ENCODE data around the gene SDK1.

DNA sequence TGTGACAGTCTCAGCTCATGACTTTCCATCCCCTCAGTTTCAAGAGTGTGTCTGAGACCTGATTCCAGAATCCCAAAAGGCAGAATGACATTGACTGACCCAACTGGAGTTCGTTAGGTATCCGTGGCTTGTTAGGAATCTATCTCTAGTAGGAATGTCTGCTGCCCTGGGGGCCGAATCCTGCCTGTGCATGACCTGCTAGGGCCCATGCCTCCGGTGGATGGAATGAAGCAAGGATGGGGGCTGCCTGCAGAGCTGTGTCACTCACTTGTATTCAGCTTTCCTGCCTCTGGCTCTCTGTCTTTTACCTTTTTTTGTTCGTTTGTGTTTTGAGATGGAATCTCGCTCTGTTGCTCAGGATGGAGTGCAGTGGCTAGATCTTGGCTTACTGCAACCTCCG lies 129.5 kb downstream of the SDK1 start:
- TF ChIP-seq, protein P1, sequence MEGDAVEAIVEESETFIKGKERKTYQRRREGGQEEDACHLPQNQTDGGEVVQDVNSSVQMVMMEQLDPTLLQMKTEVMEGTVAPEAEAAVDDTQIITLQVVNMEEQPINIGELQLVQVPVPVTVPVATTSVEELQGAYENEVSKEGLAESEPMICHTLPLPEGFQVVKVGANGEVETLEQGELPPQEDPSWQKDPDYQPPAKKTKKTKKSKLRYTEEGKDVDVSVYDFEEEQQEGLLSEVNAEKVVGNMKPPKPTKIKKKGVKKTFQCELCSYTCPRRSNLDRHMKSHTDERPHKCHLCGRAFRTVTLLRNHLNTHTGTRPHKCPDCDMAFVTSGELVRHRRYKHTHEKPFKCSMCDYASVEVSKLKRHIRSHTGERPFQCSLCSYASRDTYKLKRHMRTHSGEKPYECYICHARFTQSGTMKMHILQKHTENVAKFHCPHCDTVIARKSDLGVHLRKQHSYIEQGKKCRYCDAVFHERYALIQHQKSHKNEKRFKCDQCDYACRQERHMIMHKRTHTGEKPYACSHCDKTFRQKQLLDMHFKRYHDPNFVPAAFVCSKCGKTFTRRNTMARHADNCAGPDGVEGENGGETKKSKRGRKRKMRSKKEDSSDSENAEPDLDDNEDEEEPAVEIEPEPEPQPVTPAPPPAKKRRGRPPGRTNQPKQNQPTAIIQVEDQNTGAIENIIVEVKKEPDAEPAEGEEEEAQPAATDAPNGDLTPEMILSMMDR (IDR thresholded peaks at IDR 0.05; ENCODE audit: low read depth, low read length), result no peak
- TF ChIP-seq, protein P2, sequence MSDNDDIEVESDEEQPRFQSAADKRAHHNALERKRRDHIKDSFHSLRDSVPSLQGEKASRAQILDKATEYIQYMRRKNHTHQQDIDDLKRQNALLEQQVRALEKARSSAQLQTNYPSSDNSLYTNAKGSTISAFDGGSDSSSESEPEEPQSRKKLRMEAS (IDR thresholded peaks at IDR 0.05; ENCODE audit: low read depth, low read length), result no peak
- no peak for TF ChIP-seq POLR2A (IDR thresholded peaks at IDR 0.05; ENCODE audit: extremely low read depth, insufficient read length)

All from NB4 (cell line).